ENCODE data around the gene RAPGEF3.

Gene RAPGEF3

DNA sequence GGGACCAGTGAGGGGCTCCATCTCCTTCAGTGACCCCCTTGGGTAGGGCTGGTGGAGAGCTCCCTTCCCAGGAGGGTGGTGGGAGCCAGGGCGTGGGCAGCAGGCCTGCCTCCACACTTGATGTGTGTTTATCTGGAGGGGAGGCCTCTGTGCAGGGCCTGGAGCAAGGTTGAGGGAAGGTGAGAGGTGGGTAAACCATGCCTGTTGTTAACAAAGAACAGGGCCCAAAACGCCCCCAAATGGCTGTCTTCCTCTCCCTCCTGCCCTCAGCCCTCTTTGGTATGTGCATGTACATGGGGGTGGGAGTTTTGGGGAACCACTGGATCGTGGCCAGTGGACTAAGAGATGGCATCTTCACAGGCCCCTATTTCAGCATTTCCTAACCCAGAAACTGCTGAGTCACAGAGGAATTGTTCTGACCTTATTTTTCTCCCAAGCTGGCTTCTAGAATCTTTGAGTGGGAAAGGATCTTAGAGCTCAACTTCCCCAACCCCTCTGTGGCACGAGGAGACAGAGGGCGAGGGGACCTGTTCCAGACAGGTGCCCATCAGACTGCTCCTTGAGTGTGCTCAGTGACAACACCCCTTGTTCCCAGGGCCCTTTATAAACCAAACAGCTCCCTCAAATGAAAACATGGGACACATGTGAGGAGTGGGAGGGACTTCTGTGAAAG is 17.9 kb upstream of the RAPGEF3 start:
- no peak for DNase-seq (ENCODE audit: low read depth)

DNA sequence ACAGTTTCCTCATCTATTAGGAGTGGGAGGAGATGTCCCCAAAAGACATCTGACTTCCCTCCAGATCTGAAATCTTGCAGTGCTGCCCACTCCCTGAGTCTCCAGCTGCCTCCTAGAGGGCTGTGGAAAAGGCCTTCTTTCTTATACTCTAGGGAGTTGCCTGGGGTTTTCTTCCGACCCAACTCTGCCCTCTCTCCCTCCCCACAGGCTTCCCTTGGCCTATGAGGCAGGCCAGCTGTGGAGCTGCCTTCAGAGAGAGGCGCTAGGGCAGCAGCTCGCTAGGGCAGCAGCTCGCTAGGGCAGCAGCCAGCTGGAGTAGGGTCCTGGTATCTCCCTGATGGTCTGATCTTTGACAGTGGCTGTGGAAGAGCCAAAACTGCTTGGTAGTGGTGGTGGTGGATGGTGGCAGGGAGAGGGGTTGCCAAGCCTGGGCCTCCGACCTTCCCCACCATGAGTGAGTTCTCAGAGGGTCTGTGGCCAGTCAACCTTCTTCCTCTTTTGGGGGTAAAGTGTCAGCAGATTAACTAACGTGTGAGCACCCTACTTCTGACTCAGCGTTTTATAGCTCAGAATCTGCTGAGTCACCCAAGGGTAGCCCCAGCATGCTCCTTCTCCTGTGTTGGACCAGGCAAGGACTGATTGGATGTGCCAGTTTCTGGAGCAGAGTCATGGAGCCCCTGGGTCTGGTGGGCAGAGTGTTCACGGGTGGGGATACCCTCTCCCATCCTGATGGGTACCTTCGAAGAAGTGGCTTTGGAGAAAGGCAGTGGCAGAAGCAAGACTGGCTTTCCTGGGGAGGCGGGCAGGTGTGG is 16.6 kb upstream of the RAPGEF3 start:
- no peak for DNase-seq (ENCODE audit: low read depth)

DNA sequence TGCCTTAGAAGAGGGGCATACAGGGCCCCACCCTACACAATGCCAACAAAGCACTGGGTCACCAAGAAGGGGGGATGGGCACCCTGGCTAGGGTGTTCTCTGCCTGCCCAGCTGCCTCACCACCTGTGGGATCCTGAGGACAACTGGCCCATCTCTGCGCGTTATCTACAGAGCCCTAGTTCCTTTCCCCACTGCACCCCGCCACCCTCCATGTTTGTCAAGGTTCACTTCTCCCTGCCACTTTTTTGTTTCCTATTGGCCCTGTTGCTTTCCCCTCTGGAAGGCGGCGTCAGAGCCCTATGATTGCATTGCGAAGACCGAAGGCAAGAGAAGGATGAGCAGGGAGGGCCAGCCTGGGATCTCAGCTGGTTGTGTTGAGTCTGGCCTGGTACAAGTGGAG is 16.0 kb upstream of the RAPGEF3 start:
- DNase-seq (ENCODE audit: low read depth) = no peak

DNA sequence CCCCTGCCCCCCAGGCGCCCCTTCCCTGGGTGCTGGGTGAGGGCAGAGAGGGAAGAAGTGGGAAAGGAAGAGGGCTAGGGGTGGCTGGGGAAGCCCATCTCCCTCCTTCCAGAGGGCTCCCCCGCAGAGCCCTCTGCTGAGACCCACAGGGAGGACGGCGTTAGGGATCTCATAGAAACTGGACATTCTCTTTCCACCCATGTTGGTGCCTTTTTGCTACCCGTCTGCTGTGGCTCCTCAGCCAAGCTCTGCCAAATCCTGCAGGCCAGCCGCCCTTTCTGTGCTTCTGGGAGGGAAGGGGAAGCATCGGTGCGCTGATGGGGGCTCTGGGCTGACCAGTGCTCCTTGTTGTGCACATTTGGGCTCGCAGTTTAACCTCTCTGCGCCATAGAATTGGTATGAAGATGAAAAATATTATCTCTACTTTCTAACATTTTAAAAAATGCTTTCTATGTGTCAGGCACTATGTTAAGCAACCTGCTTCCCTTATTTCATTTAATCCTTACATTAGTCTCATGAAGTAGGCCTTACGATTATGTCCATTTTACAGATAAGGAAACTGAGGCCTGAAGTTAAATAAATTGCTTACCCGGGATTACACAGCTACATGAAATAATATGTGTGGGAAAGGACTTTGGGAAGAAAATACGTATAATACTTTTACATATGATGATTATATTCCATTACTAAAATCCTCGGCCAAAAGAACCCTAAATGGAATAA is 15.3 kb upstream of the RAPGEF3 start:
- no peak for DNase-seq (ENCODE audit: low read depth)

DNA sequence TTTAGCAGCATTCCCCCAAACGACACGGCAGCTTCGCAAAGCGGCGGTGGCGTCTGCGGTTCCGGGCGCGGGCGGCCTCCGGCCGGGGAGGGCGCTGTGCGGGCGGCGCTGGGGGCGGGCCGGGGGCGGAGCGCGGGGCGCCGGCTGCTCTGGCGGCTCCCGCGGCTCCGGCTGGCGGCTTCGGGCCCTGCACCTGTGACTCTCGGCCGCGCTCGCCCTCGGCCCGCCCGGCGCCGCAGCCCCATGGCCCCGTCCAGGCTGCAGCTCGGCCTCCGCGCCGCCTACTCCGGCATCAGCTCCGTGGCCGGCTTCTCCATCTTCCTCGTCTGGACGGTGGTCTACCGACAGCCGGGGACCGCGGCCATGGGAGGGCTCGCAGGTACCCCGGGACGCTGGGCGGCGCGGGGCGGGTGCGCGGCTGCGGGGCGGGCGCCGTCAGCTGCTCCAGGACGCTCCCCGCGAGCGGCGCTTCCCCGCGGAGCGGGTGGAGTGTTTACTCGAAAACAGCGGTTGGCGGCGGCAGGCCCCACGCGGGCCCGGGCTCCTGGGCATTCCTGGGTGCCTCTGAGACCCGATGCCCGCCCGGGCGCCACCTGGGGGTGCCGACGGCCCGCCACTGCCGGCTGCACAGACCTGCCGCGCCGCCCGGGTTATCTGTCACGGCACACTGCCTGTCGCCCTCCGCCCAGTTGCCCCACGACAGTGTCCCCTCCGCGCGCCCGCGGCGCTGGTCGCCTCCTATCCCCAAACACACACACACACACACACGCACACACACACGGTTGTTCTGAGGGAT is 14.6 kb upstream of the RAPGEF3 start, which contains the start of gene SLC48A1:
Gene SLC48A1, plus strand, starts transcription at position 177 of the 796 bp plus-strand sequence. Its CDS starts 67 bp downstream, at position 244.
- peak; percentile 65 for DNase-seq (ENCODE audit: low read depth)

DNA sequence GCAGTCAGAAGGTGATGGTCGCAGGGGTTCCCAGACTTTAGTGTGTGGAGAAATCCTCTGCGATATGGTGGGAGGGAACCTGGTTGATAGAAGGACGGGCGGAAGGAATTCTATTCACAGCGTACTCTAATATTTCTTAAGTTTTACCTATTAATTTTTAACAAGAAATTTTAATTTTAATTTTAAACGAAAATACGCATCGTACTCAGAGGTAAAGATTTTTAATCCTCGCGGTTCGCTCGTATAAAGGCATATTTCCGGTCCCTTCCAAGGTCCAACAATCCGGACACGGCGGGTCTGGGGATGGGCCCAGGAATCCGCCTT is 14.0 kb upstream of the RAPGEF3 start:
- no peak for DNase-seq (ENCODE audit: low read depth)

DNA sequence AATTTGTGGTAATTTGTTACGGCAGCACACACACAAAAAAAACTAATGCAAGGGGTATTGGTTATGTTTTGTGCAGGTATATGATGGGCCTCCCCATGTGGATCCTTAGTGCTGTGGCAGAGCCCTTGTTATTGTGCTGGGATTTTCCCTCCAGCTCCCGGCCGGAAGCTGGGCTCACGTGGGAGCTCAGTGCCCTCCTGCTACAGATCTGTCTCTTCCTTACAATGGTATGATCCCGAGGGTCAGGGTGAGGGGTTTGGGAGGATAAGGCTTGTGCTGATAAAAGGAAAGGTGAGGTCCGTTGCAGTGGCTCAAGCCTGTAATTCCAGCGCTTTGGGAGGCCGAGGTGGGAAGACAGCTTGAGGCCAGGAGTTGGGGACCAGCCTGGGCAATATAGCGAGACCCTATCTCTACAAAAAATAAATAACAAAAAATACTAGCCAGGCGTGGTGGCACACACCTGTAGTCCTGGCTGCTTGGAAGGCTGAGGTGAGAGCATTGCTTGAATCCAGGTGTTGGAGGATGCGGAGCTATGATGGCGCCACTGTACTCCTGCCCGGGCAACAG is 13.5 kb upstream of the RAPGEF3 start:
- no peak for DNase-seq (ENCODE audit: low read depth)

DNA sequence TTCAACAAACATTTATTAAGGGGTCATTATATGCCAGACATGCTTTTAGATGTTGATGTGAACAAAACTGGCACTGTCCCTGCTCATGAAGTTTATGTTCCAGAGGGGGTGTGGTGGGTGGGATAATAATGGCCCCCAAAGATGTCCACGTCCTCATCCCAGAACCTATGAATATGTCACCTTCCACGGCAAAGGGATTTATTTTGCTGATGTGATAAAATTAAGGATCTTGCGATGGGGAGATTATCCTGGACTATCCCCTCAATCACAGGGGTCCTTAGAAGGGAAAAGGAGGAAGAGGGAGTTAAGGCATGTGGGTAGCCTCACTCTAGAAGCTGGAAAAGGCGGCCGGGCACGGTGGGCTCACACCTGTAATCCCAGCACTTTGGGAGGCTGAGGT is 12.6 kb upstream of the RAPGEF3 start:
- DNase-seq (ENCODE audit: low read depth) = no peak

DNA sequence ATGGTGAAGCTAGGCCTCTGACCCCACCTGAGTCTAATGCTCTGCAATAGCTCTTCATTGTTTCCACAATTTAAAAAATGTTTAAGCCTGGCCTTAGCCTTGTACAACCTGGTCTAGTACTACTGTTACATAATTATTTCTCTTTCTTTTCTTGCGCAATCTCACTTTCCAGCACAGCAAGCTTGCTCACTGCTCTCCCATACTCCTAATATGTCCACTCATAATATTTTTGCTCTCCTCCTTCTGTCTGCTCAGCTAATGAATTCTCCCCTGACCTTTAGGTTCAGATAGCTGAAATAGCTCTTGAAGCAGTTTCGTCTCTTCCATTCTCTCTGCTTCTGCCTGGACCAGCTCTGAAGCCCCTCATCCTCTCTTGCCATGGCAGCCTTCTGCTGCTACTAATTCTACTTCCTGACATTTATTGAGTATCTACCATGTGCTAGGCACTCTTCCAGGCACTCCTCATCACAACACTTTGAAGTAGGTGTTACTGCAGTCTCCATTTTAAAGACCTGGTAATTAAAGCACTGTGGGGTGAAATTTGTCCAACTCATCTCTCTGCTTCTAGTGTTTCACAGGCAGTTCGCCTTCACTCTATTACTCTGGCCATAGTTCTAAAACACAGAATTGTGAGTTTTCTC is 11.5 kb upstream of the RAPGEF3 start:
- no peak for DNase-seq (ENCODE audit: low read depth)

DNA sequence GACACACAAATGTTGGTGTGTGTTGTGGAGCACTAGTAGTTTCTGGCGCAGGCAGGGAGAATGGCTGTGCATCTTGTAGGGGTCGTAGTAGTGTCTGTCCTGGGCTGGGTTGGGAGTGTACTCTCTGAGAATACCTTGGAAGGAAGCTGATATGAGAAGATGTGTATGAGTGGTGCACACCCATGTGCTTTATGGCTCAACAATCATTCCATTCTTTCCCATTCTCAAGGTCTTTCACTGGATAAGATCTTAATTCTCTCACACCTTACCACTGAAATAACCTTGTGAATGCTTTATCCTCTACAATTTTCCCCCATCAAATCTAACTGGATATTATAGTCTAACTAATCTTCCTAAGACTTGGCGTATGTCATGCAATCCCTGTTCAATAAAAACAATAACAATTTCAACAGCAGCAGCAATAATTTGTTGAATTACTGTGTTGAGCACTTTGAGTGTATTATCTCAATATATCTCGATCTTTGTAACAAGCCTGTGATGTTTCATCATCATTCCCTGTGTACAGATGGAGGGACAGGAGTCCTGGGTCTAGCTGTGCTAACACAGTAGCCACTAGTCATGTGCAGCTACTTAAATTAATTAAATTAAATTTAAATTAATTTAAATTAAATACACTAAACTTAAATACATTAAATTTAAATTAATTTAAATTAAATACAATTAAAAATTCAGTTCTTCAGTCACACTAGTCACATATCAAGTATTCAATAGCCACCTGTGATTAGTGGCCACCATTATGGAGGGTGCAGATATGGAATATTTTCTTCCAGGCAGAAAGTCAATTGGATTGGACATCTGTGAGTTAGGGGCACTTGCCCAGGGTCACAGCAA is 10.8 kb upstream of the RAPGEF3 start:
- no peak for DNase-seq (ENCODE audit: low read depth)

DNA sequence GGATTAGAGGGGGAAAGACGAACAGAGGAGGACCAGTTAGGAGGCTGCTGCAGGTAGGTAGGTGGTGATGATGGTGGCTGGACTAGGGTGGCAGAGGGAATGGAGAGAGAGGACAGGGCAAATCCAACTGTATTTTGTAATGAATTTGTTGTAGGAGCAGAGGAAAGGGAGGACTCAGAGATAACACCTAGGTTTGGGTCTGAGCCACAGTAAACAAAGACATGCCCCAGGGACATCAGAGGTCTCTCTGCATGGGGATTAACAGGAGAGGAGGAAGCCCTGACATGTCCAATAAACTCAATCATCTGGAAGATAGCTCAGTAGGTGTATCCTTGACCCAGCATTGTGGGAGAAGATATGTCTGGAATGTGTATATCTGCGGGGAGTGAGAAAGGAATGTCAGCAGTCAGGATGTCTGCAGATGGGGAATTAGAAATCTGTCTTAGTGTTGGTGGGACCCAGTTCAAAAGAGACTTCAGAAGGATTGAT is 9.7 kb upstream of the RAPGEF3 start:
- DNase-seq (ENCODE audit: low read depth) = no peak

DNA sequence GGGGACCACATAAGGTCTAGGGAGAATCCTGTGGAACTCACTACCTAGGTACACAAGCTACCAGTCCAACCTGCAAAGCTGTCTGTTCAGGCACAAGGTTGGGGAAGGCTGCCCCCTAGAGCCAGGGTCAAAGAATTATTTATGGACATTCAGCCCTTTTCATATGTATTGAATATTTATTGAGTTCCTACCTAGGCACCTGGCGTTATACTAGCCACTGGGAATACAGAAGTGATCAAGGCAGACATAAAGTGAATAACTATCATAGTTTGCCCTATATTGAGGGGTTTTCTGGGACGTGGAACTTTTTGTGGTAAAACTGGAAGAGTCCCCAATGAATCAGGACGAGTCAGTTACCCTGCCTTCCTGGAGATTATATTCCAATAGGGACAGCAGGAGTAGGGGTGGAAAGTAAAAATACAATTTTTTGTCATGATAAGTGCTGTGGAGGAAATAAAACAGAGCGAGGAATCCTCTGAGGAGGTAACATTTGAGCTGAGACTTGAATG is 8.6 kb upstream of the RAPGEF3 start:
- DNase-seq (ENCODE audit: low read depth) = peak; percentile 61

DNA sequence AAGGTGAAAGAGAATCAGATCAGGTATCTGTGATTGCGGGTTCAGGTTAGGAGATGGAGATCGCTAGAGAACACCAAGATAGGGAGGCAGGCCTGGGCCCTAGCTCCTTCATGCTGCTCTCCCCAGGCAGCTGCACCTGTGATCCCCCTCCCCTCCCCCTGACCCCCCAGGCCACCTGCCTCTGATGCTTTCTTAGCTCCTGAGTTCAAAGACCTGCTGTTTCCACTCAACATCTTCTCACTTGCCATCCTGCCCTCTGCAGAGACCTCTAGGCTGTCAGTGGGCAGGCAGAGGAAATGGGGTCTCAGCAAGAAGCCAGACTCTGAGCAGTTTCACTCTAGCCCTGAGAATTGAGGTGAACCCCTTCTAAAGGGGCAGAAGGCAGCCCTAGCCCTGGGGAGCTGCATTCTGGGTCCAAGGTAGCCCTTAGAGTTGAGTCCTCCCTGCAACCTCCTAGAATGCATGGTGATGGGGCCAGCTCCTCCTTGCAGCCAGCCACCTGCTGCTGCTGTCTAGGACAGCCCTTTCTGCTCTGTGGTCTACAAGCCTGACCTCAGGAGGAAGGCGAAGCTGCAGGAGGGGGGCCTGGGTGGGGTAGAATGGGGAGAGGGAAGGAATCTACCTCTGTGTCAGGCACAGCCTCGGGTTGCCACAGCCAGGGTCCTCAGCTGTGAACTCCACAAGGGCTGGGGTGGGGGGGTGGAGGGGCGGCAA is 8.0 kb upstream of the RAPGEF3 start:
- no peak for DNase-seq (ENCODE audit: low read depth)

DNA sequence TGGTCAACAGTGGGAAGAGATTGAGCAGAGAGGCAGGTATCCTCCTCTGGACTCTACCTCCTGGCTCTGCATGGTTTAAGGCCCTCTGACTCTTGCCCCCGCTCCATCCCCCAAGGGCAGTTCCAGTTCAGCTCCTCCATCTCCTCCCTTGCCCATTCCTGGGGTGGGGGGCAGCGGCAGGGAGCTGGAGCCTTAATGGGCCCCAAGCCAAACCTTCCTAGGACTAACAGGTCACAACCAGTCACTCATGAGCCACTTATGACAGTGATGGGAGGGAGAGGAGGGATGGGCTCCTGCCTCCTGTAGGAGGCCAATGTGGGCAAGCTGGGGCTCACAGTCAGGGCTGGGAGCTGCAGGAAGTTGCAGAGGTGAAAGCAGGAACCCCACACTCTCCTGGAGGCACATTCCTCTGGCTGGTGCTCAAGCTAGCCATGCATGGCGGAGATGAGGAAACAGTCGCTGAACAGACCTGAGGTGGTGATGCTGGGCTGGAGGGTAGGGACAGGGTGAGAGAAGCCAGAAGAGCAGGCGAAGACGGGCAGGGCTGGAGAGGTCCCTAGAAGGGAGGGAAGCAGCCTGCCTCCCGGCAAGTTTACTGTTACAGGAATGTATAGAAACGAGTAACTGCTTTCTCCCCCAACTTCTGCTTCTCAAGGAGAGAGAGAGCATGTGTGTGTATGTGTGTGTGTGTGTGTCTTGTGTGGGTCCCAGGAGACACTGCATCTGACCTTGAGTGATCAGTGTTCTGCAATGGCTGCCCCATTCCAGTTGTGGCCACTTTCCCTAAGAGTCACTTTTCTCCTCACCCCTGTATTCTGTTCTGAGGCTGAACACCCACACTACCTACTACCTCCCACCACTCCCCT is 5.0 kb upstream of the RAPGEF3 start:
- no peak for DNase-seq (ENCODE audit: low read depth)

DNA sequence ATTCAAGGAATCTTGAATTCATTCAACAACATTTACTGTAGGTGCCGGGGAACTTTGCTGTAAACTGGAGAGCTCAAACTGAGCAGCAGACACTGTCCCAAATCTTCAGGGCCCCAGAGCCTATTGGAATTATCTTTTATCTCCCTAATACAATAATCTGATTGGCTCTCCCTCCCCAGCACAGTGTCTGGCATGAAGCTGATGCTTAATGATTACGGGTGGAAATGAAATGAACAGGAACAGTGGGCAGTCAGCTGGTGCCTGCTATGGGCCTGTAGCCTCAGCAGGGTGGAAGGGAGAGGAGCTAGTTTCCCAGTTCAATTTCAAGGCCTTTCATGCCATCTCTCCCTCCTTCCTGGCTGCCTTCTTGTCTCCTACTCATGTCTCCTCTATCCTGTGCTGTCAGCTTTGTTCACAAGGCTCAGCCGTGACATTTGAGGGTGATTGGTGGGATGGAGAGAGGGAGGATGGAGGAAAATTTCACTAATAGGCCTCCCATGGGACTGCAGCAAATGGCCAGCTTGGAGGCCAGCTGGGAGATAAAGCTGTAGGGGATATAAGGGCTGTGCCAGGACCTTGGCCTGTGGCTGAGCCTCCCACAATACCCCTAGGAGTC is 4.3 kb upstream of the RAPGEF3 start:
- DNase-seq (ENCODE audit: low read depth) = no peak

DNA sequence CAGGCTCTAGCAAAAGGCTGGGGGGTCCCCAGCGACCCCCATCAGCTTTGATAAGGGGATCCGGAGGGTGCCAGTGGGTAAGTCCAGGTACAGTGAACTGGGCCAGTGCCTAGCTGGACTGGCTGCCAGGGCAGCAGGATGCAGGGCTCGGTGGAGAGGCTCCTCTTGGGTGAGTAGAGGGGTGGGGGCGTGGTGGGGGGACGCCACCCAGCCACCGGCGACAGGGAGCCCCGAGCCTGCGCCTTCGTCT is 171 bp downstream of the RAPGEF3 start:
- DNase-seq (ENCODE audit: low read depth) = no peak

DNA sequence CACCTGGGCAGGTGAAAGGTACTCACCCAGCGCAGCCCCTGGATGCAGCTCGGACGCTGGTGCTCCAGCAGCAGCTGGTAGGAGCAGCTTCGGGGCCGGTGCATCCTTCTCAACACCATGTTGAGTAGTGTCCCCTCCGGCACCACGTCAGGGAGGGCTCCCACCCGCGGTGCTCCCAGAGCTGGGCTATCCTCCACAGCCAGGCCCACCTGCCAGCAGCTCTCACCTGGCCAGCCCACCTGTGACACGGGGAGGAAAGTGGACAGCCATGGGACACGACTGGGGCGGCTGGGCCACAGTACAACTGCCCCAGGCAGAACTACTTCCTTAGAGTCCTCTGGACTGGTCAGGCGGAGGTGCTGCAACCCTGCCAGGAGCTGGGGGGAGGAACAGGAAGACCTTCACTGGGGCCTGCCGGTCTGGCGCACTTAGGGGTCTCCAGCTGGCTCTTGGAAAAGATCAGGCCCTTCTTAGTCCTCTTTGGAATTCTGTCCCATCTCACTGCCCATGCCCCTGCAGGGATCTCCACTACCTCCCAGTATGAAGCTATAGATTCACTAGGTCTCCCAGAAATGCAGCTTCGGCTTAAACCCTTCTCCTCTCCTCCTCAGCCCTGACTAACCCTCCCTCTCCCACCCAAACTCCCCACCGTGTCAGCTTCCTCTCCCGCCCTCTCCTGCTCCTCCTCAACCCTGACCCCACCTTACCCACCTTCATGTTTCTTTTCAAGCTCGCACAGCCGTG is 668 bp downstream of the RAPGEF3 start:
- DNase-seq (ENCODE audit: low read depth) = no peak

Measured in activated T-cell treated with anti-CD3 and anti-CD28 coated beads for 48 hours (primary cell).